Measurements from ENCODE around the gene GLTPD2.

GLTPD2 gene

GRCh38 chr17:4833178-4833940, 44.6 kb downstream of the GLTPD2 start, which contains the start of gene MINK1:
Gene MINK1, plus strand, starts transcription at chr17:4833340. Its CDS starts 244 bp downstream, at chr17:4833584.
- 0% methylated on average over 47 to 56 of the region's 91 CpGs for WGBS, 2 experiments (ENCODE audit: insufficient coverage in 2 of 2)
- Histone ChIP-seq H3K4me1 (ENCODE audit: control insufficient read depth, insufficient read depth, low read length, poor library complexity, severe bottlenecking) (peaks cover 15% of the 10 kb centered on the region), H3K27ac (ENCODE audit: low read depth, low read length, severe bottlenecking) (peak within 1 kb of the TSS; percentile 71), H3K4me3 (ENCODE audit: extremely low read depth, insufficient read depth, low read length, poor library complexity, severe bottlenecking) (peak within 1 kb of the TSS; percentile 85), H3K36me3 (ENCODE audit: control insufficient read depth, insufficient read depth, low read length) (peaks cover 18% of the 10 kb centered on the region), H3K9me3 (ENCODE audit: control insufficient read depth, low read length) (no peaks in the 10 kb centered on the region)

- Histone ChIP-seq H3K9me3 (ENCODE audit: control insufficient read depth, low read length) (no peaks in the 10 kb centered on the region), H3K27ac (ENCODE audit: low read depth, low read length, severe bottlenecking) (peak overlapping the region; percentile 67), H3K4me3 (ENCODE audit: extremely low read depth, insufficient read depth, low read length, poor library complexity, severe bottlenecking) (peak overlapping the region; percentile 85), H3K36me3 (ENCODE audit: control insufficient read depth, insufficient read depth, low read length) (peaks cover 22% of the 10 kb centered on the region), H3K4me1 (ENCODE audit: control insufficient read depth, insufficient read depth, low read length, poor library complexity, severe bottlenecking) (peaks cover 21% of the 10 kb centered on the region)
- WGBS, 2 experiments (ENCODE audit: insufficient coverage in 2 of 2): 13 to 17% methylated on average over 9 to 10 of the region's 15 CpGs
Measured at GRCh38 chr17:4833941-4834680, 45.3 kb downstream of the GLTPD2 start.

GRCh38 chr17:4834681-4835020, 45.9 kb downstream of the GLTPD2 start:
- H3K4me1 ChIP-seq (ENCODE audit: control insufficient read depth, insufficient read depth, low read length, poor library complexity, severe bottlenecking): peaks cover 22% of the 10 kb centered on the region
- 87 to 94% methylated on average over 2 to 3 of the region's 4 CpGs for WGBS, 2 experiments (ENCODE audit: insufficient coverage in 2 of 2)
- peak overlapping the region; percentile 67 for H3K27ac ChIP-seq (ENCODE audit: low read depth, low read length, severe bottlenecking)
- H3K36me3 ChIP-seq (ENCODE audit: control insufficient read depth, insufficient read depth, low read length): peaks cover 26% of the 10 kb centered on the region
- no peaks in the 10 kb centered on the region for H3K9me3 ChIP-seq (ENCODE audit: control insufficient read depth, low read length)
- peak overlapping the region; percentile 85 for H3K4me3 ChIP-seq (ENCODE audit: extremely low read depth, insufficient read depth, low read length, poor library complexity, severe bottlenecking)

GRCh38 chr17:4836221-4836620, 47.5 kb downstream of the GLTPD2 start:
- H3K27ac ChIP-seq (ENCODE audit: low read depth, low read length, severe bottlenecking): no peak overlapping the region
- H3K4me3 ChIP-seq (ENCODE audit: extremely low read depth, insufficient read depth, low read length, poor library complexity, severe bottlenecking): no peak overlapping the region
- peaks cover 31% of the 10 kb centered on the region for H3K36me3 ChIP-seq (ENCODE audit: control insufficient read depth, insufficient read depth, low read length)
- 100% methylated on average over 3 of the region's 4 CpGs; no CpG with 5 or more reads in 1 of the 2 experiments for WGBS, 2 experiments (ENCODE audit: insufficient coverage in 2 of 2)
- H3K9me3 ChIP-seq (ENCODE audit: control insufficient read depth, low read length): no peaks in the 10 kb centered on the region
- H3K4me1 ChIP-seq (ENCODE audit: control insufficient read depth, insufficient read depth, low read length, poor library complexity, severe bottlenecking): peaks cover 30% of the 10 kb centered on the region

GRCh38 chr17:4837471-4838308, 48.9 kb downstream of the GLTPD2 start:
- Histone ChIP-seq H3K4me1 (ENCODE audit: control insufficient read depth, insufficient read depth, low read length, poor library complexity, severe bottlenecking) (peaks cover 30% of the 10 kb centered on the region), H3K9me3 (ENCODE audit: control insufficient read depth, low read length) (no peaks in the 10 kb centered on the region), H3K36me3 (ENCODE audit: control insufficient read depth, insufficient read depth, low read length) (peaks cover 35% of the 10 kb centered on the region), H3K4me3 (ENCODE audit: extremely low read depth, insufficient read depth, low read length, poor library complexity, severe bottlenecking) (no peak overlapping the region), H3K27ac (ENCODE audit: low read depth, low read length, severe bottlenecking) (peak overlapping the region; percentile 32)
- WGBS, 2 experiments (ENCODE audit: insufficient coverage in 2 of 2): 86 to 87% methylated on average over 10 of the region's 13 CpGs

- H3K9me3 ChIP-seq (ENCODE audit: control insufficient read depth, low read length): no peaks in the 10 kb centered on the region
- no peak overlapping the region for H3K27ac ChIP-seq (ENCODE audit: low read depth, low read length, severe bottlenecking)
- peaks cover 35% of the 10 kb centered on the region for H3K36me3 ChIP-seq (ENCODE audit: control insufficient read depth, insufficient read depth, low read length)
- 60% methylated on average over 1 of the region's 3 CpGs; no CpG with 5 or more reads in 1 of the 2 experiments for WGBS, 2 experiments (ENCODE audit: insufficient coverage in 2 of 2)
- peaks cover 30% of the 10 kb centered on the region for H3K4me1 ChIP-seq (ENCODE audit: control insufficient read depth, insufficient read depth, low read length, poor library complexity, severe bottlenecking)
- no peak overlapping the region for H3K4me3 ChIP-seq (ENCODE audit: extremely low read depth, insufficient read depth, low read length, poor library complexity, severe bottlenecking)
Measured at GRCh38 chr17:4838309-4838785, 49.6 kb downstream of the GLTPD2 start.

GRCh38 chr17:4839221-4839620, 50.5 kb downstream of the GLTPD2 start:
- peaks cover 43% of the 10 kb centered on the region for H3K36me3 ChIP-seq (ENCODE audit: control insufficient read depth, insufficient read depth, low read length)
- no peak overlapping the region for H3K27ac ChIP-seq (ENCODE audit: low read depth, low read length, severe bottlenecking)
- peaks cover 30% of the 10 kb centered on the region for H3K4me1 ChIP-seq (ENCODE audit: control insufficient read depth, insufficient read depth, low read length, poor library complexity, severe bottlenecking)
- no peak overlapping the region for H3K4me3 ChIP-seq (ENCODE audit: extremely low read depth, insufficient read depth, low read length, poor library complexity, severe bottlenecking)
- H3K9me3 ChIP-seq (ENCODE audit: control insufficient read depth, low read length): no peaks in the 10 kb centered on the region
- WGBS, 2 experiments (ENCODE audit: insufficient coverage in 2 of 2): 96 to 97% methylated on average over 4 to 5 of the region's 8 CpGs

All from mesodermal cell (in vitro differentiated cells).